PFSK-1 (cell line): ENCODE measurements around the gene DKK3.
A peak's percentile ranks its signal among the peaks of the same experiment; 100 is the strongest.

Experiments
- SIN3A ChIP-seq: IDR thresholded peaks from 2 replicates; pipeline ENCODE4 v1.6.1; 2012; ENCODE audit warnings: mild to moderate bottlenecking, low read length, moderate library complexity, borderline replicate concordance; ENCODE audit not compliant: insufficient read depth
- TF ChIP-seq, protein P1 (sequence below), 2 experiments: IDR thresholded peaks; 2 replicates each; pipeline versions ENCODE4 v1.6.1 to v1.8.0; 2011 to 2012; ENCODE audit warnings: low read depth in 2 of 2, low read length in 2 of 2, control low read depth in 1 of 2, inconsistent platforms in 1 of 2, mild to moderate bottlenecking in 1 of 2, moderate library complexity in 1 of 2; ENCODE audit not compliant: insufficient read depth in 1 of 2

DNA sequence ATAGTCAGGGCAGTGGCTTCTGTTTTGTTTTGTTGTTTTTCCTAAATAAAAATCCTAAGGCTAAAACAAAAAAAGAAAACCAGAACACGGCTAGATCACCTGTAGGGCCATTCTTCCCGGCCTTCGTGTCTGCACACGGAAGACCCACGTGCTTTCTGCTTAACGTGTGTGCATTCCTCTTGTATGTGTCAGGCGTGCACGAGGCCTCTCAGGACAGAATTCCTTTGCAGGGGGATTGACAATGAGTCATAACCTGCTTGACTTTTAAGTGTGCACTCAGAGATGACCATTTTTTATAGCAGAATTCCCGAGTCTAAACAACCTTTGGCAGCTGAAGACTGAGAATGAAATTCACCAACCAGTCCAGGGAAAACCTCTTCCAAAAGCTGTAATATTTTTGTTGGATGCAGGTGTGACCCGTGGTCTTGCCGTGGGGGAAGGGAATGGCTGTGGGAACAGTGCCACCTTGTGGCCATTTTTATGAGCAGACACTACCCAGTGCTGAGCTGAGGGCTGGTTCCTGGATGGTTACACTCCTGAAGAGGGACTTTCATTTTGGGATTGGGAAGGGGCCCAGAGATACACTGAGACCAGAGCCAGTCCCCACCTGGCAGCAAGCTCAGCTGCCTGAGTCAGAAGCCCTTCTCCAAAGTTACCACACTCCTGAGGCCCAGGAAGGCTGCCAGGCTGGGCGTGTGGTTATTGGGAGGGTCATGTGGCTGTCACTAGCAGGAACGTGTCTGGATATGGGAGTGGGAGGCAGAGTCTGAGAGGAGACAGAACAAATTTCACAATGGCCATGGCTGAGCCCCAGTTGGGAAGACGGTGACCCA, 35.7 kb upstream of the DKK3 start:
- TF ChIP-seq SIN3A: peak; percentile 38; the same call in 1 of the 2 replicates
- TF ChIP-seq, protein P1, sequence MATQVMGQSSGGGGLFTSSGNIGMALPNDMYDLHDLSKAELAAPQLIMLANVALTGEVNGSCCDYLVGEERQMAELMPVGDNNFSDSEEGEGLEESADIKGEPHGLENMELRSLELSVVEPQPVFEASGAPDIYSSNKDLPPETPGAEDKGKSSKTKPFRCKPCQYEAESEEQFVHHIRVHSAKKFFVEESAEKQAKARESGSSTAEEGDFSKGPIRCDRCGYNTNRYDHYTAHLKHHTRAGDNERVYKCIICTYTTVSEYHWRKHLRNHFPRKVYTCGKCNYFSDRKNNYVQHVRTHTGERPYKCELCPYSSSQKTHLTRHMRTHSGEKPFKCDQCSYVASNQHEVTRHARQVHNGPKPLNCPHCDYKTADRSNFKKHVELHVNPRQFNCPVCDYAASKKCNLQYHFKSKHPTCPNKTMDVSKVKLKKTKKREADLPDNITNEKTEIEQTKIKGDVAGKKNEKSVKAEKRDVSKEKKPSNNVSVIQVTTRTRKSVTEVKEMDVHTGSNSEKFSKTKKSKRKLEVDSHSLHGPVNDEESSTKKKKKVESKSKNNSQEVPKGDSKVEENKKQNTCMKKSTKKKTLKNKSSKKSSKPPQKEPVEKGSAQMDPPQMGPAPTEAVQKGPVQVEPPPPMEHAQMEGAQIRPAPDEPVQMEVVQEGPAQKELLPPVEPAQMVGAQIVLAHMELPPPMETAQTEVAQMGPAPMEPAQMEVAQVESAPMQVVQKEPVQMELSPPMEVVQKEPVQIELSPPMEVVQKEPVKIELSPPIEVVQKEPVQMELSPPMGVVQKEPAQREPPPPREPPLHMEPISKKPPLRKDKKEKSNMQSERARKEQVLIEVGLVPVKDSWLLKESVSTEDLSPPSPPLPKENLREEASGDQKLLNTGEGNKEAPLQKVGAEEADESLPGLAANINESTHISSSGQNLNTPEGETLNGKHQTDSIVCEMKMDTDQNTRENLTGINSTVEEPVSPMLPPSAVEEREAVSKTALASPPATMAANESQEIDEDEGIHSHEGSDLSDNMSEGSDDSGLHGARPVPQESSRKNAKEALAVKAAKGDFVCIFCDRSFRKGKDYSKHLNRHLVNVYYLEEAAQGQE (IDR thresholded peaks at IDR 0.05; ENCODE audit: insufficient read depth in 1 of 2, low read depth in 2 of 2, low read length in 2 of 2): no peak
